Middle frontal gyrus (tissue), 1 donor: ENCODE data around the gene FASN.
A peak's percentile ranks its signal among the peaks of the same experiment; 100 is the strongest.

ENCODE experiments used
- DNase-seq: peaks from one replicate; pipeline ENCODE4 v3.0.0-alpha.2; 2015; ENCODE audit warnings: low spot score; ENCODE audit errors: extremely low spot score

Gene FASN

DNA sequence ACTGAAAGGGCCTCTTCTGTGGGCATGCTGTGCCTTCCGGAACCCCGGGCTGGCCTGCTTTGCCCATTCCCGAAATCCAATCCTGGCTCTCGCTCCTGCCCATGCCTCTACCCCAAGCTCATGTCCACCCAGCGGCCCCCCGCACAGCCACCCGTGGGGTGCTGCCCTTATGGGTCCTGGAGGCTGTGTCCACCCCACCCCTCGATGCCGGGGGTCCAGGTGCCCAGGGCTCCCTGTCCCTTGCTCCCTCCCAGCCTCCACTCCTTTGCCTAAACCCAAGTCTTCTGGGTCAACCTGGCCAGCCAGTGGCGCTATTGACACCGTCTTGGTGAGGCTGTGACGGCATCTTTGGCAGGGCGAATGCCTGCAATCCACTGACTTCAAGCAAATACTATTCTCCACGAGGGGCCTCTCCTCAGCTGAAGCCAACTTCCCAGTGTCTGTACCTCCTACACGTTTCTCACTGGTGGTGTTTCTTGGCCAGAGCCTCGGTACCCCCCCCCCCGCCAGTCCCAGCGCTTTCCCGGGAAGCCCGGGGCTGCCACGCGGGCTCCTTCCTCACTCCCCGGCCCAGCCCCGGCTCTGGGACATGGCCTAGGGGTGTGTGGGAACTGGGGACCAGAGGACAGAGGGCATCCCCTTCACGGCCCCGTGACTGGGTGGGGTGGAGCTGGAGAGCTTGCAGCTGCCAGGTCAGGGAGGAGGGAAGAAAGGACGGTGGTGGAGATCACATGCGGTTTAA lies 20.2 kb downstream of the FASN start:
- DNase-seq: peak; percentile 21

GRCh38 chr17:82076785-82077591 lies 21.0 kb downstream of the FASN start:
- DNase-seq: no peak

- no peak for DNase-seq
Measured at GRCh38 chr17:82076018-82076784, 21.8 kb downstream of the FASN start.

GRCh38 chr17:82073446-82073845 lies 24.6 kb downstream of the FASN start:
- DNase-seq: no peak

DNA sequence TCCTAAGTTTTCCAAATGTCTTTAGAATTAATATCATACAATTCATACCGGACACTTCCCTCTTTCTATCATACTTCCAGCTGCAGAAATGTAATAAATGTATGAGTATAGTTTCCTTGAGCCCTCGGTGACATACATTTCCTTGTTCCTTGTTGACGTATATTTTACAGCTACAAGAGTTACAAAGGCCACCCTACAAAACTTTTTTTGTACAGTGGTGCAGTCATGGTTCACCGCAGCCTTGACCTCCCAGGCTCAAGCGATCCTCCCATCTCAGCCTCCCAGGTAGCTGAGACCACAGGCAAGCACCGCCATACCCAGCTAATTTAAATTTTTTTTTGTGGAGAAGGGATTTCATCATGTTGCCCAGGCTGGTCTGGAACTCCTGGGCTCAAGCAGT lies 25.2 kb downstream of the FASN start:
- no peak for DNase-seq

GRCh38 chr17:82070611-82071010 lies 27.4 kb downstream of the FASN start:
- DNase-seq: no peak

GRCh38 chr17:82065638-82066303 lies 32.3 kb downstream of the FASN start, which contains the start of gene DUS1L:
TSS of gene DUS1L (minus strand) at chr17:82065804. CDS start at chr17:82065059, 745 bp downstream.
- DNase-seq: peak; percentile 27

- no peak for DNase-seq
Measured at GRCh38 chr17:82065193-82065637, 32.8 kb downstream of the FASN start.

- DNase-seq: no peak
Measured at GRCh38 chr17:82064433-82065192, 33.4 kb downstream of the FASN start.

- no peak for DNase-seq
Measured at GRCh38 chr17:82063424-82064415, 34.3 kb downstream of the FASN start.

DNA sequence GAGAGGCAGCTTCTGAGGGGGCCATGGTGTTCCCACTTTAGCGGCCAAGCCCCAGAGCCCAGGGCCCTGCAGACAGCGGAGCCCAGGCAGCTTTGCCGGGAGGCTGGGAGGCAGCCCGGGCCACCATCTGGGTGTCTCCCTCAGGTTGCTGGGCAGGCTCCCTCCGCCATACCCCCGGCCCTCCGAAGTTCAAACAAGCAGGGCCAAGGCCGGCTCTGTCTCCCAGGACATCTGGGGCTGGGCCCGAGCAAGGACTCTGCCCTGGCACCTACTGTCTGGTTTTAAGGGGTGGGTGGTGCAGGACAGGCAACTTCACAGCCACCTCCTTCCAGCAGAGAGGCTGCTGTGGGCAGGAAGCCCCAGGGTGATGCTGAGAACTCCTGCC lies 35.1 kb downstream of the FASN start:
- DNase-seq: no peak

- DNase-seq: no peak
Measured at GRCh38 chr17:82062076-82062983, 35.7 kb downstream of the FASN start.

- DNase-seq: no peak
Measured at GRCh38 chr17:82061047-82061925, 36.8 kb downstream of the FASN start.

- DNase-seq: no peak
Measured at GRCh38 chr17:82060614-82061013, 37.4 kb downstream of the FASN start.

GRCh38 chr17:82060001-82060380 lies 38.0 kb downstream of the FASN start:
- DNase-seq: no peak

DNA sequence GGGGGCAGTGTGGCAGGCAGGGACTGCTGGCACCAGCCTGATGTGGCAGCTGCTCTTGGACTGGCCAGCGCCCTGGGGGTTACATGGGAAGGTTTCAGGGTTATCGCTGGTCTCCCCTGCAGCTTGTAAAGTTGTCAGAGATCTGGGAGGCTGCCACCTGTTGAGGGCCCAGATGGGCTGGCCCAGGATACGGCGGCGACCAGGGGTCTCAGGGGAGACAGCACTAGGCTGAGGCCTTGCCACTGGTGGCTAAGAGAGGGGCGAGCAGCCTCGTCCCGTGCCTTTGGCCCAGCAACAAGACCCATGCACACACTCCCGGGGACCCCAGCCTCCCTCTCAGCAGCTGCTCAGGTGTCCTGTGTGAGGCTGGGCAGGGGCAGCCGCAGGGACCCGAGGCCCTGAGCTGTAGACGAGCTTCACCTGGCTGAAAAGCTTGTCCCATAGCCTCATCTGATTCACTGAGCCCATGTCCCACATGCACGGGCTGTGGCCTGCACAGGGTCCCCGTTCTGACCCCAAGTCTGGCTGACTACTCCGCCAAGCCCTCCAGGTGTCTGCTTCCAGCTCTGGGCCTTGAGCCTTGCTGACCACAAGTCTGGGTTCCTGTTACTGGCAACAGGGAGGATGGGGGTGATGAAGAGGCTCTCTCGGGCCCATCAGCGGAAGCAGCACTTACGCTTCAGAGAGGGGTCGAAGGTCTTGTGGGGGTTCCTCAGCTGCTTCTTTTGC lies 38.6 kb downstream of the FASN start:
- no peak for DNase-seq

DNA sequence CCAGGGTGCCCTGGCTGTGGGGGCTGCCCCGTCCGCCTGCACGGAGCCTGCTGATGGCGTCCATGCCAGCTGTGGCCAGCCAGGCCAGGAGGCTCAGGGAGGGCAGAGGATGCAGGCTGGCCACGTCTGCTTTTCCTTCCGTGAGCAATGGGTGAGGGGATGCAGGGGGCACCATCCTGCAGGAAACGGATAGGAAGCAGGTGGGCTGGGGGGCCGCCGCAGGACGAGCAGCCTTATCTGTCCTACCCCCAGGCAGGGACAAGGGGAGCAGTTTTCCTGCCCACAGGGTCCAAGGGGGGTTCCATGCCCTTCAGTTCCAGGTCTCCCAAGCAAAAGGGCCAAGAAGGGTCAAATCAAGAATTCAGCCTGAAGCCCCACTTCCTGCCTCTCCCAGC lies 39.2 kb downstream of the FASN start:
- no peak for DNase-seq
